NCI-H2196 treated with DMSO at 0.1 percent for 48 hours (cell line): ENCODE measurements around the gene SLC43A1.

Experiments used
- DNase-seq: peaks from one replicate; lab custom pipeline; 2025; ENCODE audit not compliant: unreplicated experiment; lab: John Stamatoyannopoulos, UW

SLC43A1 gene

DNA sequence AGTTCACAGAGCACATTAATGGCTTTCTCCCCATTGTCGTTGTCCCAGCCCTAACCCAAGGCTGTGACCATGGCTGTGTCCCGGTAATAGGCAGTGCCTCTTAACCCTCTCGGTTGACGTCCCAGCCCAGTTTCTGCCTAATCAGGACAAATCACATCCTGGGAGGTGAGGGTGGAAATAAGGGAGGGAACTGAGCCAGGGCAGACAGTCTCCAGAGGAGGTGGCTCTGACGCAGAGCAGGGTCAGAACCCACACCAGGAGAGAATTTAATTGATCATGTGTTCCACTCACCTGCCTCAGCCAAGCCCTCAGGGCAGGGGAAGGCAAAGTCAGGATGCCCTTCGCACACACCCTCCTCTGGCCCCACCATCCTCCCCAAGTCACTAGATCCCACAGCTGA, 17.0 kb downstream of the SLC43A1 start:
- no peak for DNase-seq

- DNase-seq: no peak
Observed at GRCh38 chr11:57497303-57498247, 17.9 kb downstream of the SLC43A1 start.

DNA sequence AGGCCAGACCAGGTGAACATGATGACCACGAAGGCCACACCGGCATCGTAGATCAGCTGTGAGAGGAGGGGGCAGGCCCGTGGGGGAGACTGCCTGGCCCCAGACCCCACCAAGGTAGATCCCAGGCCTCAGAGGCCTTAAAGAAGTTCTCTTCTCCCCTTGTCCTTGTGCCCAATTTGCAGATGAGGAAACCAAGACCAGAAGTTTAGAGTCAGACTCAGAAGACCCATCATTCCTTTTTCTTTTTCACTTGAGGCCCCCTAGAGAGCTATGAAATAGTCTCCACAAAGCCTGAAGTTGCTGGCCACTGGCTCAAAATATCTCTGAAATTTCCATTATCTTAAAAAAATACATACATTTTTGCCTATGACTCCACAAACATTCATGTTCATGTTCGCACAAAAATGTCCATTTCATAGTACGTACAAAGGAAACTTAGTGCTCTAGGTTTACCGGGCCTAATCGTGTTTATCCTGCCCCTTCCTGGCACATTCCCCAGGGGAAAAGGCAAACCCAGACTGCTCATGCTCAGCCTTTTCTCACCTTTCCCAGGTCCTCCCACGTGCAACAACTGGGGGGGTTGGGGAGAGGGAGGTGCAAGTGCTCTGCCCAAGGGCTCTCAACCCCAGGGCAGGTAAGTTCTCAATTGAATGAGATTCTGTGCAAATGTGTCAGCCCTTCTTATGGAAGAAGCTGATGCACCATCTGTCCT, 19.2 kb downstream of the SLC43A1 start:
- DNase-seq: no peak

DNA sequence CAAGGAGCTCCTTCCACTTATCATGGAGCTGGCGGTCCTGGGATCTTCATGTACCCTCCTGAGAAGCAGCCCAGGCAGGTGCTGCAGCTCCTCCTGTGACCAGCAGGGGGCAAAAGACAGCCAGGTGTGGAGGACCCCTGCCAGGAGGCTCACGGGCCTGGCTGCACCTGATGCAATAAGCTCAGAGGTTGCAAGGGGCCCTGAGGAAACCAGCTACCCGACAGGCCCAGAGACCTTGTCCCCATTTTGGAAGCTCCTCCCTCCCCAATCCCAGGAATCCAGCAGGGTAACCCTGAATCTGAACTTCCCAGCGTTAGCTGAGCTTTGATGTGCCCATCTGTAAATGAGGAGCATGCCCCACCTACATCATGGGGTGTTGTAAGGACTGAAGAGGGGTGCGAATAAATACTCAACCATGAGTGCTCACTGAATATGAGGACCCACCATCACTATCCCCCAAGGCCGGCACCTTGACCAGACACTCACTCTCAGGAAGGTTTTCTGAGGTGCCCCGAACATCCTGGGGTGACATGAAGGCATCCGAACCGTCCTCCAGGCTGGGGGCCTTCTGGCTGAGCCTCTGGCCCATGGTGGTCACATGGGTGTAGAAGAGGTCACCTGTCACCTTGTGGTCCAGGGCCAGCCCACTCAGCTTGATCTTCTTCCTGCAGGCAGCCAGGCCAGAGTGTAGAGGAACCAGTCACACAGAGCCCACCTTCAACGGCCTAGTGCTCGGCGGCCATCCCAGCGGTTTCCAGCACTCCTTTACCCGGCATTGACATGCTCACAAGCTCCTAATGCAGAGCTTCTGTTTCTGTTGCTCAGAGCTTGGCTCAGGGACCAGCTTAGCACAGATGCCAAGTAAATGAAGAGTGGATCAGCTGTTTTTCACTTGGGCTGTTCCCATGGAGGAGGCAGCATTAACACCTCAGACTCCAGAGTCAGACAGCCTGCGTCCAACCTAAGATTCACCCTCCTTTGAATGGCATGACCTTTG, 21.7 kb downstream of the SLC43A1 start:
- DNase-seq: peak; percentile 35

- DNase-seq: no peak
Observed at GRCh38 chr11:57491371-57492061, 24.0 kb downstream of the SLC43A1 start.

DNA sequence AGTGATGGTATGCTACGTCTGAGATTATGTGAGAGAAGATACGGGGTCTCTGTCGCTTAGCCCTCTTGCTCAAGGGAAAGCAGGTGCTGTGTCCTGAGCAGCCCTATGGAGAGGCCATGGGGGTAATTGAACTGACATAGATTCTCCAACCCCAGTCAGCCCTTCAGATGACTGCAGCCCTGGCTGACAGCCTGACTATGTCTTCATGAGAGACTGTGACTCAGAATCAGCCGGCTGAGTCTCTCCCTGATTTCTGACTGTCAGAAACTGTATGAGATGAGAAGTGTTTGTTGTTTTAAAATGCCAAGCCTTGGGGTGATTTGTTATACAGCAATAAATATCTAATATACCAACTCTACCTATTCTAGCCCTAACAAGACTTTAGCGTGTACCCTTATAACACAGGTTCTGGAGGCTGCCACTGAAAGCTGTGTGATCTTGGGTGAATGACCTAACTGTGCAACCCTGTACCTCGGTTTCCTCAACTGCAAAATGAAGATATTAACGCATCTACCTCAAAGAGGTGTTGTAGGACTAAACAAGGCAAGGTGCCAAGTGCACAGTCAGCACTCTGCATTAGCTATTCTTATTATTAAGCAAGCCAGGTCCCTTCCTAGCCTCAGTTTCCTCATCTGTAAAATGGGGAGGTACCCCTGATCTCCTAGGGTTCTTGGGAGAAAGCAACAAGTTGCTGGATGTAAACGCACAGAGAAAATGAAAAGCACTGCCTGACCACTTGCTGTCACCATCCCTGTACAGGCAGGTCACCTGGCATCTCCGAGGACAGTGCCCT, 24.9 kb downstream of the SLC43A1 start:
- no peak for DNase-seq

GRCh38 chr11:57487920-57488659, 27.4 kb downstream of the SLC43A1 start:
- no peak for DNase-seq

- no peak for DNase-seq
Observed at GRCh38 chr11:57487021-57487778, 28.3 kb downstream of the SLC43A1 start.

DNA sequence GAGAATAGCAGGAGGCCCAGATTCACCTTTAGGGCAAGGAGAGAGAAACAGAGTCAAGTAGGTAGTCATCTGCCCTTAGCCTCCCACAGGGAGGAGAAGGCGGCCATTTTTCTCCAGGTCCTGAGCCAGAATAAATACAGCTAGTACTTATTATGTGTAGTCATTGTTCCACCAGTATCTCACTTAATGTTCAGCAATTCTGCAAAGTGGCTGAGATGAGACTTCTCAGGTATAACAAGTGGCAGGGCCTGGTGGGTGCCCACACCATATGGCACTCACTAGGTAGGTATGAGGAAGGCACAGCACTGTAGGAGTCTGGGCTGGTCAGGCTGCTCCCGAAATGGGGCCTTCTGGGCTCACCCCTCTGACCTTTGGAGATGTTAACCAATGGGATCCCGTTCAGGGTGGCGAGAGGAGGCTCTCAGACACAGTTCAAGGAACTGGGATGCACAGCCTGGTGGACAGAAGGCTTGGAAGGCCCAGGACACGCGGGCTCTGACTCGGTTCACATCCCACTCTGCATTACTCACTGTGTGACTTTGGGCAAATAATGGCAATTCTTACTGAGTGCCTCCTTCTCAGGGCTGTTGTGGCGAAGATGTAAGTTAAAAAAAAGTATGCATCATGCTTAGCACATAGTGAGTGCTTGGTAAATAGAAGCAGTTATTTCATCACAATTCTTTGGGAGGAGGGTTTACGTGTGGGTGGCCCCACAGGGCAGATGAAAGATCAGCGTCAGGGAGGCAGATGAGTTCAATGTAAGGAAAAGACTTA, 30.1 kb downstream of the SLC43A1 start:
- no peak for DNase-seq

DNA sequence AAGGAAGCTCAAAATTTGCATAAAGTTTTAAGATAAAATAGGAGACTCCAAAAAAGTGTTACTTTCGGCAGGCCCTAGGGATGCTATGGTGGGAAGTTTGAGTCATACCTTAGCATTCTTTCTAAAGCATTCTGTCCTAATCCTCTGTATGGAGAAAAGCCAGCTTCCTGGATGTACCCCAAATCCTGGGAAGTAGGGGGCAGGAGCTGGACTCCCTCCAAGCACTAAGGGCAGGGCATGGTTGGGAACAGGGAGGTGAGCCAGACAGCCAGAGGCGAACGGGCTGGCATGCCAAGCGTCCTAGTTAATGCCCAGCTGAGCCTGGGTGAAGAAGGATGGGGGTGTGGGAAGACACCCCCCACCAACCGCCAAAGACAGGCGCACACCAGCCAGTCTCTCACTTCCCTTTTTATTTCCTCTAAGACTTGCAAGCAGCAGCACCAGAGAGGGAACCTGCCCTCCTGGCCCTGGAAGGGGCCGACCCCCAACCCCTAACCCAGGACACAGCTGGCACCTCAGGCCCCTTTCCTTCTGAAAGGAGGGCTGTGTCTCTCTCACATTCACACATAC, 31.3 kb downstream of the SLC43A1 start:
- DNase-seq: no peak

- no peak for DNase-seq
Observed at GRCh38 chr11:57483562-57483918, 32.0 kb downstream of the SLC43A1 start.

- no peak for DNase-seq
Observed at GRCh38 chr11:57482782-57483561, 32.5 kb downstream of the SLC43A1 start.

GRCh38 chr11:57481915-57482781, 33.4 kb downstream of the SLC43A1 start:
- no peak for DNase-seq

DNA sequence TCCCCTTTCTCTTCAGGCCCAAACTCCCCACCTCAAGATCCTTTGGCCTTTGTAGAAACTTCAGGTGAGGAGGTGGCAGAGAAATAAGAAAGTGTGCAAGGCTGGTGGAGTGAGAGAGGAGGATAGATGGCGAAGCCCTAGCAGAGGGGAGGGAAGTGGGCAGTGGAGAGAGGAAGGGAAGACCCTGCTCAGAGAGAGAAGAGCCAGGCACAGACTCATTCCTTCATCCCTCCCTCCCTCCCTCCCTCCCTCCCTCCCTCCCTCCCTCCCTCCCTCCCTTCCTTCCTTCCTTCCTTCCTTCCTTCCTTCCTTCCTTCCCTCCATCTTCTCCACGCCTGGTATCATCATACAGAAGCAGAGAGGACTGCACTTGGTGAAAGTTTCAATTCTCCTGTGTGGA, 34.2 kb downstream of the SLC43A1 start:
- DNase-seq: no peak

GRCh38 chr11:57480409-57481137, 34.9 kb downstream of the SLC43A1 start:
- peak; percentile 33 for DNase-seq
